ENCODE data around the gene CAPRIN1. TPM values are rescaled to one million over a fixed set of nuclear protein-coding genes. Genes with fewer than 3 reads are reported as not detected.
"Not testable (repeated sequence)": the region's sequence is repeated elsewhere in the genome, so short reads cannot be mapped to it uniquely, and the experiment has no call there.

The CAPRIN1 gene
- polyA plus RNA-seq, 3 donors, result 50.4 to 81.5 (median 59.2) TPM

GRCh38 chr11:34067383-34068065 is 16.0 kb downstream of the CAPRIN1 start:
- H3K4me3 Mint-ChIP-seq, result no peak overlapping the region
- H3K9me3 ChIP-seq (replicated peaks in 1 of 2; ENCODE audit: control insufficient read depth in 1 of 2, insufficient read depth in 1 of 2, low read length in 2 of 2), result no peaks in the 10 kb centered on the region
- no peak overlapping the region for H3K9ac ChIP-seq (ENCODE audit: insufficient read depth, low read length, poor library complexity, severe bottlenecking)
- H3K27me3 ChIP-seq (ENCODE audit: control insufficient read depth in 2 of 2, insufficient read depth in 2 of 2, low read length in 2 of 2), result no peaks in the 10 kb centered on the region
- no peak overlapping the region for H3K4me3 ChIP-seq (replicated peaks in 1 of 3; ENCODE audit: low read depth in 2 of 3, low read length in 3 of 3)
- peaks cover 100% of the 10 kb centered on the region for H4K20me1 ChIP-seq (ENCODE audit: insufficient read depth, low read length)
- intact Hi-C loops (cut with micrococcal nuclease), result no loop called here
- H3K9me3 Mint-ChIP-seq, result no peaks in the 10 kb centered on the region
- H3K27me3 Mint-ChIP-seq (ENCODE audit: low read depth in 3 of 3), result no peaks in the 10 kb centered on the region
- peaks cover 28 to 58% of the 10 kb centered on the region in 2 donors for H3K36me3 Mint-ChIP-seq
- H3K4me1 ChIP-seq (ENCODE audit: control insufficient read depth in 1 of 2, insufficient read depth in 2 of 2, low read length in 2 of 2), result peaks cover 0 to 4% of the 10 kb centered on the region in 2 donors
- no peak overlapping the region for H2AFZ ChIP-seq (ENCODE audit: insufficient read depth, low read depth, low read length, poor library complexity, severe bottlenecking)
- peaks cover 32 to 73% of the 10 kb centered on the region in 2 donors for H3K36me3 ChIP-seq (replicated peaks in 1 of 2; ENCODE audit: control insufficient read depth in 1 of 2, insufficient read depth in 2 of 2, low read length in 2 of 2)
- no peak for DNase-seq
- H3K79me2 ChIP-seq (ENCODE audit: insufficient read depth, low read length), result peaks cover 100% of the 10 kb centered on the region
- peak overlapping the region; percentile 53 to 84 (median 71) for H3K27ac Mint-ChIP-seq
- H3K4me2 ChIP-seq (replicated peaks; ENCODE audit: extremely low read depth, low read length, poor library complexity, severe bottlenecking), result no peak overlapping the region
- no peak for TF ChIP-seq CTCF (IDR thresholded peaks at IDR 0.05)
- WGBS (ENCODE audit: insufficient coverage), result 75% methylated on average over 7 of the region's 7 CpGs
- peak overlapping the region; percentile 17 to 48 for H3K27ac ChIP-seq (ENCODE audit: low read depth in 1 of 2, low read length in 2 of 2)
- H3K4me1 Mint-ChIP-seq, result peaks cover 10% of the 10 kb centered on the region

- DNase-seq, result no peak
- Mint-ChIP-seq H3K9me3 (no peaks in the 10 kb centered on the region), H3K27me3 (ENCODE audit: low read depth in 3 of 3) (no peaks in the 10 kb centered on the region), H3K4me1 (peaks cover 9% of the 10 kb centered on the region), H3K27ac (peak overlapping the region in 2 of 7 donors; percentile 54 to 66), H3K36me3 (peaks cover 26 to 57% of the 10 kb centered on the region in 2 donors), H3K4me3 (no peak overlapping the region)
- Histone ChIP-seq H3K9ac (ENCODE audit: insufficient read depth, low read length, poor library complexity, severe bottlenecking) (no peak overlapping the region), H3K36me3 (replicated peaks in 1 of 2; ENCODE audit: control insufficient read depth in 1 of 2, insufficient read depth in 2 of 2, low read length in 2 of 2) (peaks cover 36 to 76% of the 10 kb centered on the region in 2 donors), H3K4me1 (ENCODE audit: control insufficient read depth in 1 of 2, insufficient read depth in 2 of 2, low read length in 2 of 2) (peaks cover 0 to 4% of the 10 kb centered on the region in 2 donors), H3K27me3 (ENCODE audit: control insufficient read depth in 2 of 2, insufficient read depth in 2 of 2, low read length in 2 of 2) (no peaks in the 10 kb centered on the region), H3K27ac (ENCODE audit: low read depth in 1 of 2, low read length in 2 of 2) (peak overlapping the region in 1 of 2 donors; percentile 48), H3K79me2 (ENCODE audit: insufficient read depth, low read length) (peaks cover 99% of the 10 kb centered on the region), H3K9me3 (replicated peaks in 1 of 2; ENCODE audit: control insufficient read depth in 1 of 2, insufficient read depth in 1 of 2, low read length in 2 of 2) (no peaks in the 10 kb centered on the region), H3K4me3 (replicated peaks in 1 of 3; ENCODE audit: low read depth in 2 of 3, low read length in 3 of 3) (no peak overlapping the region), H2AFZ (ENCODE audit: insufficient read depth, low read depth, low read length, poor library complexity, severe bottlenecking) (no peak overlapping the region), H3K4me2 (replicated peaks; ENCODE audit: extremely low read depth, low read length, poor library complexity, severe bottlenecking) (no peak overlapping the region), H4K20me1 (ENCODE audit: insufficient read depth, low read length) (peaks cover 100% of the 10 kb centered on the region)
- TF ChIP-seq CTCF (IDR thresholded peaks at IDR 0.05), result no peak
- intact Hi-C loops (cut with micrococcal nuclease), result no loop called here
- no CpG with 5 or more reads among the region's 2 CpGs for WGBS (ENCODE audit: insufficient coverage)
These were observed 16.6 kb downstream of the CAPRIN1 start for GRCh38 chr11:34068111-34068510.

- WGBS (ENCODE audit: insufficient coverage), result no CpG with 5 or more reads among the region's 8 CpGs
- H3K9me3 Mint-ChIP-seq; H3K4me3 ChIP-seq (replicated peaks in 1 of 3; ENCODE audit: low read depth in 2 of 3, low read length in 3 of 3); H3K4me3 Mint-ChIP-seq; H3K4me1 Mint-ChIP-seq; H3K27me3 Mint-ChIP-seq (ENCODE audit: low read depth in 3 of 3); H2AFZ ChIP-seq (ENCODE audit: insufficient read depth, low read depth, low read length, poor library complexity, severe bottlenecking); DNase-seq; H3K4me2 ChIP-seq (replicated peaks; ENCODE audit: extremely low read depth, low read length, poor library complexity, severe bottlenecking); H3K9ac ChIP-seq (ENCODE audit: insufficient read depth, low read length, poor library complexity, severe bottlenecking); H3K27ac ChIP-seq (ENCODE audit: low read depth in 1 of 2, low read length in 2 of 2); H3K4me1 ChIP-seq (ENCODE audit: control insufficient read depth in 1 of 2, insufficient read depth in 2 of 2, low read length in 2 of 2); H3K27me3 ChIP-seq (ENCODE audit: control insufficient read depth in 2 of 2, insufficient read depth in 2 of 2, low read length in 2 of 2); H3K9me3 ChIP-seq (replicated peaks in 1 of 2; ENCODE audit: control insufficient read depth in 1 of 2, insufficient read depth in 1 of 2, low read length in 2 of 2); intact Hi-C loops (cut with micrococcal nuclease): not testable (repeated sequence)
- Mint-ChIP-seq H3K36me3 (peaks cover 43 to 64% of the 10 kb centered on the region in 2 donors), H3K27ac (peak overlapping the region in 1 of 7 donors; percentile 32)
- Histone ChIP-seq H4K20me1 (ENCODE audit: insufficient read depth, low read length) (peaks cover 93% of the 10 kb centered on the region), H3K36me3 (replicated peaks in 1 of 2; ENCODE audit: control insufficient read depth in 1 of 2, insufficient read depth in 2 of 2, low read length in 2 of 2) (peaks cover 57 to 80% of the 10 kb centered on the region in 2 donors), H3K79me2 (ENCODE audit: insufficient read depth, low read length) (peaks cover 96% of the 10 kb centered on the region)
These were observed 19.8 kb downstream of the CAPRIN1 start for GRCh38 chr11:34071306-34071705.
